Psoas muscle (tissue), 8 donors: Measurements from ENCODE around the gene COL4A1. TPM values are rescaled to one million over a fixed set of nuclear protein-coding genes. Genes with fewer than 3 reads are reported as not detected.

Source experiments
- ATAC-seq, 4 donors: fragments of 200-7000 bp; cut with Tn5 transposase; one replicate each; pipeline ENCODE4 v1.9.1; 2020; ENCODE audit warnings: moderate library complexity in 3 of 4, mild to moderate bottlenecking in 2 of 4
- DNase-seq, 2 donors: peaks; one replicate each; pipeline ENCODE4 v3.0.0-alpha.2; 2020
- H3K27ac ChIP-seq: fragments of 200-600 bp; one replicate; pipeline ENCODE4 v1.8.0; 2022
- H3K27me3 ChIP-seq, 3 donors: fragments of 200-600 bp in 1 of 3; one replicate each; pipeline versions ENCODE4 v1.6.1 to v1.8.0; 2013 to 2022; ENCODE audit warnings: low read length in 2 of 3, mild to moderate bottlenecking in 2 of 3, moderate library complexity in 1 of 3; ENCODE audit not compliant: insufficient read depth in 3 of 3
- H3K36me3 ChIP-seq, 2 donors: fragments of 200-600 bp in 1 of 2; one replicate each; pipeline versions ENCODE4 v1.6.1 to v1.8.0; 2013 to 2022; ENCODE audit warnings: low read depth in 1 of 2, mild to moderate bottlenecking in 1 of 2, moderate library complexity in 1 of 2; ENCODE audit not compliant: insufficient read depth in 1 of 2
- H3K4me1 ChIP-seq: fragments of 200-600 bp; one replicate; pipeline ENCODE4 v1.8.0; 2022
- H3K4me3 ChIP-seq: fragments of 200-600 bp; one replicate; pipeline ENCODE4 v1.8.0; 2022; ENCODE audit warnings: mild to moderate bottlenecking
- H3K9me3 ChIP-seq: fragments of 200-600 bp; one replicate; pipeline ENCODE4 v1.8.0; 2022
- CTCF ChIP-seq: fragments of 200-600 bp; IDR thresholded peaks from one replicate; pipeline ENCODE4 v1.8.0; 2022; ENCODE audit warnings: antibody characterized with exemption
- WGBS, 3 donors: extraction: QIAGEN DNeasy Blood & Tissue Kit; methylation state at CpG; one replicate each; pipeline versions ENCODE4 v1.1.6 to v1.1.7; 2013; 5-methylcytosine and 5-hydroxymethylcytosine counted together
- intact Hi-C, 2 donors: fragments of 100-400 bp; cut with DNase I; formaldehyde crosslinking; loops; one replicate each; pipeline versions ENCODE4 v1.11.0 to v1.14.2; 2022
- polyA plus RNA-seq, 3 donors: library from polyadenylated mRNA; stranded (reverse); fragments of 200-250 nt; gene quantifications; one replicate each; pipeline ENCODE4 v1.2.3, GENCODE V29; 2013
- total RNA-seq, 4 donors: library from RNA; stranded (reverse); fragmentation: NEBNext Ultra II Directional in 2 of 4; extraction: Animal tissue kit (Norgen Biotek cat#: 25700) in 2 of 4; gene quantifications; one replicate each; pipeline versions ENCODE4 v1.2.1 to v1.2.4, GENCODE V29; 2021 to 2023
- donor health status: healthy with polysubstance abuse.
- donor health status: DM: no; HTN: no; CAD: no; lungs with moderate emphysema.
- donor health status: Bipolar disorder and iron deficiency.
- donor health status: healthy.
- donor health status: DM: yes; HTN: yes; CAD: no.
- donor health status: DM: no; HTN: no; CAD: no.
- donor health status: DM: no; HTN: no; CAD: no.
- donor health status: DM: yes; HTN: yes; CAD: no.

COL4A1 gene
- total and polyA plus RNA-seq, 7 donors: 39.0 to 127 (median 97.0) TPM

GRCh38 chr13:110264685-110265275 lies 42.2 kb downstream of the COL4A1 start:
- no peak for TF ChIP-seq CTCF
- ATAC-seq (no peak), DNase-seq (no peak)
- intact Hi-C loops: no loop called here
- 80 to 86% (median 82%) methylated on average over 12 of the region's 12 CpGs for WGBS, 3 donors
- Histone ChIP-seq H3K36me3 (no peaks in the 10 kb centered on the region), H3K4me1 (peaks cover 23% of the 10 kb centered on the region), H3K27me3 (peaks cover 0 to 28% (median 12%) of the 10 kb centered on the region in 3 donors), H3K9me3 (no peaks in the 10 kb centered on the region), H3K4me3 (no peak overlapping the region), H3K27ac (peak overlapping the region; percentile 67)

GRCh38 chr13:110263888-110264287 lies 43.1 kb downstream of the COL4A1 start:
- DNase-seq (peak in 1 of 2 donors; percentile 69), ATAC-seq (peak in 2 of 4 donors; percentile 45 to 59)
- Histone ChIP-seq H3K9me3 (no peaks in the 10 kb centered on the region), H3K4me1 (peaks cover 25% of the 10 kb centered on the region), H3K27ac (peak overlapping the region; percentile 36), H3K36me3 (no peaks in the 10 kb centered on the region), H3K27me3 (peaks cover 0 to 23% (median 14%) of the 10 kb centered on the region in 3 donors), H3K4me3 (no peak overlapping the region)
- no peak for TF ChIP-seq CTCF
- intact Hi-C loops: no loop called here
- WGBS, 3 donors: 21 to 49% (median 25%) methylated on average over 5 of the region's 5 CpGs

- peaks cover 25% of the 10 kb centered on the region for H3K4me1 ChIP-seq
- ATAC-seq (no peak), DNase-seq (no peak)
- no peaks in the 10 kb centered on the region for H3K36me3 ChIP-seq
- TF ChIP-seq CTCF: no peak
- H3K27me3 ChIP-seq: peaks cover 0 to 23% (median 14%) of the 10 kb centered on the region in 3 donors
- H3K9me3 ChIP-seq: no peaks in the 10 kb centered on the region
- intact Hi-C loops: no loop called here
- no peak overlapping the region for H3K4me3 ChIP-seq
- 61 to 80% (median 79%) methylated on average over 5 of the region's 5 CpGs for WGBS, 3 donors
- peak overlapping the region; percentile 19 for H3K27ac ChIP-seq
Observed at GRCh38 chr13:110263404-110263803, 43.6 kb downstream of the COL4A1 start.

- ATAC-seq (peak in 3 of 4 donors; percentile 18 to 35 (median 22)), DNase-seq (no peak)
- Histone ChIP-seq H3K36me3 (no peaks in the 10 kb centered on the region), H3K27me3 (peaks cover 0 to 23% (median 11%) of the 10 kb centered on the region in 3 donors), H3K27ac (peak overlapping the region; percentile 19), H3K4me3 (no peak overlapping the region), H3K4me1 (peaks cover 25% of the 10 kb centered on the region), H3K9me3 (no peaks in the 10 kb centered on the region)
- 13 to 26% (median 14%) methylated on average over 11 of the region's 11 CpGs for WGBS, 3 donors
- intact Hi-C loops: no loop called here
- no peak for TF ChIP-seq CTCF
Observed at GRCh38 chr13:110262508-110263291, 44.3 kb downstream of the COL4A1 start.
